ENCODE results near the gene SPOCD1. TPM values are rescaled to one million over a fixed set of nuclear protein-coding genes. Genes with fewer than 3 reads are reported as not detected.
A peak's percentile ranks its signal among the peaks of the same experiment; 100 is the strongest.
"Not testable (repeated sequence)": the region's sequence is repeated elsewhere in the genome, so short reads cannot be mapped to it uniquely, and the experiment has no call there.

SPOCD1 gene
- total RNA-seq, 2 experiments from 2014 or later: 0.21 to 0.30 TPM

GRCh38 chr1:31823780-31824179, 8.0 kb upstream of the SPOCD1 start:
- no peak overlapping the region for H3K27ac Mint-ChIP-seq
- H3K36me3 Mint-ChIP-seq (ENCODE audit: low read depth): no peaks in the 10 kb centered on the region
- intact Hi-C loops (cut with micrococcal nuclease): no loop called here
- peaks cover 21% of the 10 kb centered on the region for H3K4me1 Mint-ChIP-seq (ENCODE audit: low read depth)
- DNase-seq: no peak
- no peak overlapping the region for H3K4me3 Mint-ChIP-seq
- CTCF ChIA-PET: interaction anchor here (0.8 to 0.9 kb wide), 3 partner anchors 8 to 140 kb away, joined by 3 to 6 read pairs (median 3); no protein-coding TSS in a partner anchor
- no peaks in the 10 kb centered on the region for H3K9me3 Mint-ChIP-seq
- H3K27me3 Mint-ChIP-seq (ENCODE audit: low read depth): no peaks in the 10 kb centered on the region

GRCh38 chr1:31822766-31823165, 6.9 kb upstream of the SPOCD1 start:
- CTCF ChIA-PET: interaction anchor here (1.0 kb wide), 1 partner anchor 590 kb away, joined by 3 read pairs; no protein-coding TSS in a partner anchor
- no peaks in the 10 kb centered on the region for H3K27me3 Mint-ChIP-seq (ENCODE audit: low read depth)
- intact Hi-C loops (cut with micrococcal nuclease): no loop called here
- peaks cover 14% of the 10 kb centered on the region for H3K4me1 Mint-ChIP-seq (ENCODE audit: low read depth)
- no peak overlapping the region for H3K4me3 Mint-ChIP-seq
- no peak overlapping the region for H3K27ac Mint-ChIP-seq
- DNase-seq: no peak
- no peaks in the 10 kb centered on the region for H3K36me3 Mint-ChIP-seq (ENCODE audit: low read depth)
- H3K9me3 Mint-ChIP-seq: no peaks in the 10 kb centered on the region

- CTCF ChIA-PET: interaction anchor here (1.0 to 1.1 kb wide), 2 partner anchors 90 to 130 kb away, joined by 3 to 5 read pairs; no protein-coding TSS in a partner anchor
- DNase-seq; H3K4me3 Mint-ChIP-seq; H3K4me1 Mint-ChIP-seq (ENCODE audit: low read depth); H3K9me3 Mint-ChIP-seq; intact Hi-C loops (cut with micrococcal nuclease); H3K27me3 Mint-ChIP-seq (ENCODE audit: low read depth); H3K36me3 Mint-ChIP-seq (ENCODE audit: low read depth); H3K27ac Mint-ChIP-seq: not testable (repeated sequence)
Measured at GRCh38 chr1:31820196-31820595, 4.4 kb upstream of the SPOCD1 start.

GRCh38 chr1:31818206-31818605, 2.4 kb upstream of the SPOCD1 start:
- no peak for DNase-seq
- CTCF ChIA-PET: interaction anchor here (0.9 to 5.4 kb wide), 4 partner anchors 20 to 145 kb away, joined by 3 to 65 read pairs (median 4); partner anchors contain the start of gene PTP4A2
- Mint-ChIP-seq H3K27me3 (ENCODE audit: low read depth) (no peaks in the 10 kb centered on the region), H3K4me3 (no peak overlapping the region), H3K9me3 (no peaks in the 10 kb centered on the region), H3K27ac (no peak overlapping the region), H3K4me1 (ENCODE audit: low read depth) (peaks cover 10% of the 10 kb centered on the region), H3K36me3 (ENCODE audit: low read depth) (no peaks in the 10 kb centered on the region)
- intact Hi-C loops (cut with micrococcal nuclease): loop anchor here (5.0 kb wide), 2 partner anchors 244 to 594 kb away; no protein-coding TSS in a partner anchor

- H3K9me3 Mint-ChIP-seq; H3K27me3 Mint-ChIP-seq (ENCODE audit: low read depth); H3K36me3 Mint-ChIP-seq (ENCODE audit: low read depth); H3K4me1 Mint-ChIP-seq (ENCODE audit: low read depth); H3K27ac Mint-ChIP-seq; DNase-seq; H3K4me3 Mint-ChIP-seq: not testable (repeated sequence)
- intact Hi-C loops (cut with micrococcal nuclease): loop anchor here (1.0 to 5.0 kb wide), 5 partner anchors 72 to 595 kb away; no protein-coding TSS in a partner anchor
- CTCF ChIA-PET: interaction anchor here (0.6 to 5.4 kb wide), 14 partner anchors 9 to 219 kb away, joined by 3 to 65 read pairs (median 4); partner anchors contain the start of gene PTP4A2
Measured at GRCh38 chr1:31816947-31817346, 1.1 kb upstream of the SPOCD1 start.

GRCh38 chr1:31816501-31816900, 679 bp upstream of the SPOCD1 start:
- not testable (repeated sequence) for H3K36me3 Mint-ChIP-seq (ENCODE audit: low read depth); H3K27me3 Mint-ChIP-seq (ENCODE audit: low read depth); H3K4me3 Mint-ChIP-seq; DNase-seq; H3K4me1 Mint-ChIP-seq (ENCODE audit: low read depth); H3K27ac Mint-ChIP-seq; H3K9me3 Mint-ChIP-seq
- CTCF ChIA-PET: interaction anchor here (0.6 to 5.4 kb wide), 16 partner anchors 10 to 219 kb away, joined by 3 to 65 read pairs (median 4); partner anchors contain the start of gene PTP4A2
- intact Hi-C loops (cut with micrococcal nuclease): loop anchor here (1.0 to 5.0 kb wide), 5 partner anchors 73 to 596 kb away; no protein-coding TSS in a partner anchor

GRCh38 chr1:31815307-31815645, 546 bp downstream of the SPOCD1 start:
- intact Hi-C loops (cut with micrococcal nuclease): loop anchor here (5.0 kb wide), 2 partner anchors 247 to 597 kb away; no protein-coding TSS in a partner anchor
- no peaks in the 10 kb centered on the region for H3K9me3 Mint-ChIP-seq
- H3K36me3 Mint-ChIP-seq (ENCODE audit: low read depth): no peaks in the 10 kb centered on the region
- no peak overlapping the region for H3K4me3 Mint-ChIP-seq
- peaks cover 10% of the 10 kb centered on the region for H3K4me1 Mint-ChIP-seq (ENCODE audit: low read depth)
- H3K27me3 Mint-ChIP-seq (ENCODE audit: low read depth): no peaks in the 10 kb centered on the region
- H3K27ac Mint-ChIP-seq: no peak overlapping the region
- no peak for DNase-seq
- CTCF ChIA-PET: interaction anchor here (0.5 to 5.4 kb wide), 20 partner anchors 11 to 339 kb away, joined by 3 to 65 read pairs (median 4); partner anchors contain the start of genes PTP4A2 and TMEM39B

GRCh38 chr1:31814631-31815306, 1.1 kb downstream of the SPOCD1 start:
- CTCF ChIA-PET: interaction anchor here (0.5 to 5.4 kb wide), 11 partner anchors 20 to 263 kb away, joined by 3 to 65 read pairs (median 3); partner anchors contain the start of gene TMEM39B
- Mint-ChIP-seq H3K27ac (no peak overlapping the region), H3K4me3 (no peak overlapping the region), H3K27me3 (ENCODE audit: low read depth) (no peaks in the 10 kb centered on the region), H3K36me3 (ENCODE audit: low read depth) (no peaks in the 10 kb centered on the region), H3K4me1 (ENCODE audit: low read depth) (peaks cover 10% of the 10 kb centered on the region), H3K9me3 (no peaks in the 10 kb centered on the region)
- intact Hi-C loops (cut with micrococcal nuclease): loop anchor here (5.0 kb wide), 2 partner anchors 248 to 598 kb away; no protein-coding TSS in a partner anchor
- DNase-seq: no peak

- intact Hi-C loops (cut with micrococcal nuclease): no loop called here
- Mint-ChIP-seq H3K4me1 (ENCODE audit: low read depth) (peaks cover 10% of the 10 kb centered on the region), H3K4me3 (no peak overlapping the region), H3K27me3 (ENCODE audit: low read depth) (no peaks in the 10 kb centered on the region), H3K27ac (no peak overlapping the region), H3K9me3 (no peaks in the 10 kb centered on the region), H3K36me3 (ENCODE audit: low read depth) (no peaks in the 10 kb centered on the region)
- CTCF ChIA-PET: interaction anchor here (0.7 to 5.4 kb wide), 7 partner anchors 42 to 298 kb away, joined by 3 to 65 read pairs (median 3); no protein-coding TSS in a partner anchor
- no peak for DNase-seq
Measured at GRCh38 chr1:31814041-31814511, 1.7 kb downstream of the SPOCD1 start.

GRCh38 chr1:31812158-31812829, 3.5 kb downstream of the SPOCD1 start:
- Mint-ChIP-seq H3K27ac (no peak overlapping the region), H3K4me1 (ENCODE audit: low read depth) (peaks cover 8% of the 10 kb centered on the region), H3K4me3 (no peak overlapping the region), H3K36me3 (ENCODE audit: low read depth) (no peaks in the 10 kb centered on the region), H3K27me3 (ENCODE audit: low read depth) (no peaks in the 10 kb centered on the region), H3K9me3 (no peaks in the 10 kb centered on the region)
- no peak for DNase-seq
- intact Hi-C loops (cut with micrococcal nuclease): no loop called here
- CTCF ChIA-PET: interaction anchor here (1.0 to 1.4 kb wide), 2 partner anchors 23 to 152 kb away, joined by 3 to 4 read pairs; no protein-coding TSS in a partner anchor

- Mint-ChIP-seq H3K9me3 (no peaks in the 10 kb centered on the region), H3K36me3 (ENCODE audit: low read depth) (no peaks in the 10 kb centered on the region), H3K4me1 (ENCODE audit: low read depth) (peaks cover 5% of the 10 kb centered on the region), H3K27me3 (ENCODE audit: low read depth) (no peaks in the 10 kb centered on the region), H3K4me3 (no peak overlapping the region), H3K27ac (no peak overlapping the region)
- CTCF ChIA-PET: no interaction called here
- no peak for DNase-seq
- intact Hi-C loops (cut with micrococcal nuclease): no loop called here
Measured at GRCh38 chr1:31811605-31812004, 4.2 kb downstream of the SPOCD1 start.

- Mint-ChIP-seq H3K27ac (no peak overlapping the region), H3K4me1 (ENCODE audit: low read depth) (no peaks in the 10 kb centered on the region), H3K9me3 (no peaks in the 10 kb centered on the region), H3K36me3 (ENCODE audit: low read depth) (no peaks in the 10 kb centered on the region), H3K27me3 (ENCODE audit: low read depth) (no peaks in the 10 kb centered on the region), H3K4me3 (no peak overlapping the region)
- DNase-seq: peak; percentile 3
- CTCF ChIA-PET: interaction anchor here (0.9 to 1.1 kb wide), 2 partner anchors 125 to 154 kb away, joined by 3 to 4 read pairs; no protein-coding TSS in a partner anchor
- intact Hi-C loops (cut with micrococcal nuclease): no loop called here
Measured at GRCh38 chr1:31809698-31810097, 6.1 kb downstream of the SPOCD1 start.
